PFSK-1 (cell line): ENCODE measurements around the gene OR5H2.

Experiments
- POLR2AphosphoS5 ChIP-seq: IDR thresholded peaks from 2 replicates; pipeline ENCODE4 v1.6.1; 2012; ENCODE audit warnings: low read depth, mild to moderate bottlenecking, control low read depth, low read length, moderate library complexity
- SIN3A ChIP-seq: IDR thresholded peaks from 2 replicates; pipeline ENCODE4 v1.6.1; 2012; ENCODE audit warnings: mild to moderate bottlenecking, low read length, moderate library complexity, borderline replicate concordance; ENCODE audit not compliant: insufficient read depth

- TF ChIP-seq POLR2AphosphoS5: no peak
- TF ChIP-seq SIN3A: no peak
These were observed at the start of gene OR5H2 for GRCh38 chr3:98282205-98282604.
